Karpas-422 (cell line): ENCODE measurements around the gene DPCD. TPM values are rescaled to one million over a fixed set of nuclear protein-coding genes. Genes with fewer than 3 reads are reported as not detected.

Experiments
- DNase-seq: peaks from one replicate; pipeline ENCODE4 v3.0.0-alpha.2; 2015
- H2AFZ ChIP-seq: fragments of 200-600 bp; sonication (generic); 2 replicates; pipeline ENCODE4 v1.6.1; 2014; ENCODE audit warnings: antibody characterized with exemption, low read length, mixed read lengths
- H3K27ac ChIP-seq: fragments of 200-600 bp; sonication (generic); 2 replicates; pipeline ENCODE4 v1.5.1; 2014; ENCODE audit warnings: mild to moderate bottlenecking, low read length, moderate library complexity
- H3K27me3 ChIP-seq: fragments of 200-600 bp; sonication (generic); 2 replicates; pipeline ENCODE4 v1.6.1; 2014; ENCODE audit warnings: low read length, mixed read lengths
- H3K36me3 ChIP-seq: fragments of 200-600 bp; sonication (generic); 2 replicates; pipeline ENCODE4 v1.6.1; 2014; ENCODE audit warnings: low read length, mixed read lengths; ENCODE audit not compliant: insufficient read depth
- H3K4me1 ChIP-seq: fragments of 200-600 bp; sonication (generic); 2 replicates; pipeline ENCODE4 v1.6.1; 2014; ENCODE audit warnings: mild to moderate bottlenecking, low read length, mixed read lengths
- H3K4me2 ChIP-seq: fragments of 200-600 bp; sonication (generic); 2 replicates; pipeline ENCODE4 v1.6.1; 2014; ENCODE audit warnings: low read length, low read depth, mild to moderate bottlenecking; ENCODE audit not compliant: poor library complexity, severe bottlenecking
- H3K4me3 ChIP-seq: fragments of 200-600 bp; sonication (generic); 2 replicates; pipeline ENCODE4 v1.5.1; 2014; ENCODE audit warnings: mild to moderate bottlenecking, antibody characterized with exemption, low read length, mixed read lengths
- H3K79me2 ChIP-seq: fragments of 200-600 bp; sonication (generic); 2 replicates; pipeline ENCODE4 v1.6.1; 2014; ENCODE audit warnings: mild to moderate bottlenecking, low read length, mixed read lengths
- H3K9ac ChIP-seq: fragments of 200-600 bp; sonication (generic); 2 replicates; pipeline ENCODE4 v1.6.0; 2014; ENCODE audit warnings: low read length
- H3K9me2 ChIP-seq: fragments of 200-600 bp; sonication (generic), shearing (Covaris generic); replicated peaks from 2 replicates; pipeline ENCODE4 v1.6.0; 2014; ENCODE audit warnings: mild to moderate bottlenecking, low read length, moderate library complexity; ENCODE audit not compliant: insufficient read depth
- H3K9me3 ChIP-seq: fragments of 300-700, 200-600 bp; sonication (generic); 2 replicates; pipeline ENCODE4 v1.6.1; 2014; ENCODE audit warnings: low read length, mixed read lengths
- H4K20me1 ChIP-seq: fragments of 200-600 bp; sonication (generic); 2 replicates; pipeline ENCODE4 v1.6.1; 2014; ENCODE audit warnings: mild to moderate bottlenecking, antibody characterized with exemption, low read length, low read depth; ENCODE audit not compliant: insufficient read depth
- total RNA-seq: library from RNA; depleted of rRNA; stranded (reverse); fragments of >200 nt; shearing (Covaris generic); gene quantifications from 2 replicates; pipeline ENCODE4 v1.2.3, GENCODE V29; 2014; ENCODE audit warnings: low replicate concordance

The DPCD gene
- total RNA-seq, 1 experiment from 2014 or later, result 15.7 TPM

DNA sequence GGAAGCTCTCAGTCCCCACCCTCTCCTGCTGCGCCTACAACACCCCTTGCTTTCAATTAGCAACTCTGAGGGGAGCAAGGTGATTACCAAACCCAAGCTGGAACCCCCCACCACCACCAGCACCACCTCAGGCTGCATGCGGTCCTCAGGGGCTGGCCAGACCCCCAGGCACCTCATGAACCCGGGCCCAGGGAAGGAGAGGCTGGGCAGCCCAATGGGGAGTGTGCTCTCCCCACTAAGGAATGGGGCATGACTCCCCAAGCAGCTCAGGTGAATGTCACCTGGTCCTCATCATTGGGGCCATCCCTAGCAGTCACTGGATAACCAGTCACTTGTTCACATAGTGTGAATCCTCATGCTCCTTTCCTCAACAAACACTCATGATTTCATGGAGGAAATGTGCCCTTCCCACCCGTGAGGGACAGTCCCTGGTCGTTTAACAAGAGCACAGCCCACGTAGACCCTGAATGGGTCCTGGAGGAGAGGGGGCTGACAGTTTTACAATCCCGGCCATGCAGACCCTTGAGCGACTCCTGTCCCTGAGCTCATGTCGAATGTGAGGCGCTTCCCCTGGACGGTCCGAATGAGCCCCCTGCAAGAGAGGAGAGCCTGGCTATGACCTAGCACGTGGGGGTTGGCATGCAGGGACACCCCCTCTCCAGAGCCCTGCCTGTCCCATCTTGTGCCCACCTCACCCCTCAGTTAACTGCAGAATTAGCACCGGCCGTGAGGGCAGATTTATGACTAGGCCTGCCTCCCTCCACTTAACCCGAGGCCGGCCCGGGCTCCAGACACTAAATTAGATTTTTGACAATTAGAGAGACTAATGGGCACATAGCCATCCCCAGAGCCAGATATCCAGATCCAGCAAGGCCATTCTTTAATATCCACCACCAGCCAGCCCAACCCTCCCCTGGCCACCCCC lies 29.2 kb upstream of the DPCD start:
- H3K9me3 ChIP-seq, result no peaks in the 10 kb centered on the region
- H2AFZ ChIP-seq, result no peak overlapping the region
- no peaks in the 10 kb centered on the region for H3K27me3 ChIP-seq
- no peak overlapping the region for H3K9ac ChIP-seq
- H3K4me2 ChIP-seq, result no peak overlapping the region
- H3K36me3 ChIP-seq, result no peaks in the 10 kb centered on the region
- no peak overlapping the region for H3K27ac ChIP-seq
- H3K9me2 ChIP-seq, result no peaks in the 10 kb centered on the region
- H4K20me1 ChIP-seq, result no peaks in the 10 kb centered on the region
- peaks cover 3% of the 10 kb centered on the region; the same call in 1 of the 2 replicates for H3K4me1 ChIP-seq
- H3K4me3 ChIP-seq, result no peak overlapping the region
- DNase-seq, result no peak
- no peaks in the 10 kb centered on the region for H3K79me2 ChIP-seq

DNA sequence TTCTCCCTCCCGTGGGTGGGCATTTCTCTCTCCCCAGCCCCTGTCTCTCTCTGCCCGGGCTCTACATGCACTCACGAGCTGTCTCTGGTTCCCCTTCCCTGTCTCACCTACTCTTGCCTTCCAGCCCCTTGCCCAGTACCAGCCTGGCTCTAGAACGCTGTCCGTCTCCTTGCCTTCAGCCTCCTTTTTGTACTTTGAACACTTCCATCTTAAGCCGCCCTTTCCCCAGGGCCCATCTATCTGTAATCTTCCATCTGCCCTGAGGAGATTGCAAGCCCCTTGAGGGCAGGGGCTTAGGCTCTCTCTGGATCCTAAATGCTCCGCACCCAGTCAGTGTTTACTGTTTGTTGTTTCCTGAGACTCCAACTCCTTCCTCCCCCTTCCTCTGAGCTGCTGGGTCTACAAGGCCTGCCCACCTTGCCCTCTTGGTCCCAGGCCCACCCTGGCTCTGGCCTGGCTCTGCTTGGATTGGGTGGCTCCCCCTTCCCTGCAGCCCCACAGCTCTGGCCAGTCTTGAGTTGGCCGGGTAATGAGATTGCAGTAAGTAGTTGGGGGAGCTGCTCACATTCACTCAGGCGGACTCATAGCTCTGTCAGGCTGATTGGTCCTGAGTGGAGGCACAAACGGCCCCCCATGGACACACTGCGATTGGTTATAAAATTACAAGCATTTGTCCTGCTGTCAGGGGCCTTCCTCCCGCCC lies 28.4 kb upstream of the DPCD start:
- peaks cover 3% of the 10 kb centered on the region; the same call in 1 of the 2 replicates for H3K4me1 ChIP-seq

GRCh38 chr10:101560298-101561067 lies 27.6 kb upstream of the DPCD start:
- Histone ChIP-seq H3K4me3 (no peak overlapping the region), H3K36me3 (no peaks in the 10 kb centered on the region), H3K9ac (no peak overlapping the region), H4K20me1 (no peaks in the 10 kb centered on the region), H2AFZ (no peak overlapping the region), H3K4me1 (peaks cover 3% of the 10 kb centered on the region; the same call in 1 of the 2 replicates), H3K9me2 (no peaks in the 10 kb centered on the region), H3K27ac (no peak overlapping the region), H3K9me3 (no peaks in the 10 kb centered on the region), H3K27me3 (no peaks in the 10 kb centered on the region), H3K79me2 (no peaks in the 10 kb centered on the region), H3K4me2 (no peak overlapping the region)
- no peak for DNase-seq

More for the DNA sequence above, 28.4 kb upstream of the DPCD start:
- Histone ChIP-seq H3K9ac (no peak overlapping the region), H3K27me3 (no peaks in the 10 kb centered on the region), H3K27ac (no peak overlapping the region), H2AFZ (no peak overlapping the region), H3K36me3 (no peaks in the 10 kb centered on the region), H3K4me2 (no peak overlapping the region), H3K4me3 (no peak overlapping the region), H3K79me2 (no peaks in the 10 kb centered on the region), H3K9me3 (no peaks in the 10 kb centered on the region), H4K20me1 (no peaks in the 10 kb centered on the region), H3K9me2 (no peaks in the 10 kb centered on the region)
- DNase-seq, result no peak

DNA sequence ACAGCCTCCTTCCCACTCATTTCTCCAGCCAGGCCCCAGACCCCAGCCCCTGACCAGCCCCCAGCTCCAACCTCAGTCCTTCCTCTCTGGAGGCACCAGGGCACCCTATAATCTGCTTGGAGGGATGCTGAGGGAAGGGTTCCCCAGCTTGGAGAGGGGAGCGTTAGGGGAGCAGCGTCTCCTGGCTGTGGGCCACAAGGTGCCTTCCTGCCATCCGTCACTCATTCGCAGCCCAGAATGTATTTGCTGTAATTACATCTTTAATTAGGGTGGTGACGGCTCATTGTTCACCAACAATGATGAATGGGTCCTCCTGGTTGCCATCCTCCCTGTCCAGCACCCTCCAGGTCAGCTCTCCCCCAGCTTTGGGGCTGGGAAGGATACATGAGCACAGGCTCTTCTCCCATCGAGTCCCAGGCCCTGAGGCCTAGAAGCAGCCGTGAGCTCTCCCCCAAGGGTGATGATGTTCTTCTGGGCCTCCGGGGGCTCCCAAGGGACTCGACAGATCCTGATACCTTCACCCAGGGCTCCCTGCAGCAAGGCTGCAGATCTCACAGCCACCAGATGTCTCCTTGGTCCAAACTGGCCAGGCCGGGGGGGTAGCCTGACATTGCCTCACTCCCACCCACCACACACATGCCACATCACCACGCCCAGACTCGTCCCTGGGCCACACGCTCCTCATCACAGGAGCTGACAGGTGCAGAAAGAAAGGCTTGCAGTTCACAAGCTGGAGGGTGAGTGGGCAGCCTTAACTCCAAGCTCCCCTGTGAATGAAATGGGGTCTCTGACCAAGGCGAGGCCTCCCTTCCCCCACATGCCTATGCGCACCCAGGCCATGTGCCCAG lies 26.8 kb upstream of the DPCD start:
- H3K9ac ChIP-seq, result no peak overlapping the region
- no peak overlapping the region for H3K27ac ChIP-seq
- H4K20me1 ChIP-seq, result no peaks in the 10 kb centered on the region
- no peaks in the 10 kb centered on the region for H3K79me2 ChIP-seq
- peaks cover 3% of the 10 kb centered on the region; the same call in 1 of the 2 replicates for H3K4me1 ChIP-seq
- H3K4me3 ChIP-seq, result no peak overlapping the region
- no peaks in the 10 kb centered on the region for H3K36me3 ChIP-seq
- H3K27me3 ChIP-seq, result no peaks in the 10 kb centered on the region
- no peak overlapping the region for H3K4me2 ChIP-seq
- H2AFZ ChIP-seq, result no peak overlapping the region
- no peak for DNase-seq
- no peaks in the 10 kb centered on the region for H3K9me2 ChIP-seq
- no peaks in the 10 kb centered on the region for H3K9me3 ChIP-seq

GRCh38 chr10:101562231-101562630 lies 25.9 kb upstream of the DPCD start:
- no peak for DNase-seq
- H3K4me3 ChIP-seq, result no peak overlapping the region

GRCh38 chr10:101563007-101563406 lies 25.1 kb upstream of the DPCD start:
- no peaks in the 10 kb centered on the region for H3K36me3 ChIP-seq
- H3K9ac ChIP-seq, result no peak overlapping the region
- no peak overlapping the region for H3K27ac ChIP-seq
- no peaks in the 10 kb centered on the region for H3K79me2 ChIP-seq
- no peaks in the 10 kb centered on the region for H3K9me3 ChIP-seq
- H3K9me2 ChIP-seq, result no peaks in the 10 kb centered on the region
- no peaks in the 10 kb centered on the region for H3K27me3 ChIP-seq
- H3K4me2 ChIP-seq, result no peak overlapping the region
- peaks cover 3% of the 10 kb centered on the region; the same call in 1 of the 2 replicates for H3K4me1 ChIP-seq
- no peak overlapping the region for H2AFZ ChIP-seq
- no peak overlapping the region for H3K4me3 ChIP-seq
- H4K20me1 ChIP-seq, result no peaks in the 10 kb centered on the region
- no peak for DNase-seq

More at GRCh38 chr10:101562231-101562630, 25.9 kb upstream of the DPCD start:
- Histone ChIP-seq H3K4me2 (no peak overlapping the region), H3K9me3 (no peaks in the 10 kb centered on the region), H2AFZ (no peak overlapping the region), H3K9ac (no peak overlapping the region), H3K79me2 (no peaks in the 10 kb centered on the region), H3K27ac (no peak overlapping the region), H3K27me3 (no peaks in the 10 kb centered on the region), H3K36me3 (no peaks in the 10 kb centered on the region), H3K9me2 (no peaks in the 10 kb centered on the region), H4K20me1 (no peaks in the 10 kb centered on the region), H3K4me1 (peaks cover 3% of the 10 kb centered on the region; the same call in 1 of the 2 replicates)

GRCh38 chr10:101563497-101564040 lies 24.6 kb upstream of the DPCD start:
- H3K9me3 ChIP-seq, result no peaks in the 10 kb centered on the region
- H4K20me1 ChIP-seq, result no peaks in the 10 kb centered on the region
- DNase-seq, result no peak
- H3K36me3 ChIP-seq, result no peaks in the 10 kb centered on the region
- H3K27me3 ChIP-seq, result no peaks in the 10 kb centered on the region
- no peak overlapping the region for H3K4me3 ChIP-seq
- no peaks in the 10 kb centered on the region for H3K79me2 ChIP-seq
- H3K4me2 ChIP-seq, result no peak overlapping the region
- peaks cover 3% of the 10 kb centered on the region; the same call in 1 of the 2 replicates for H3K4me1 ChIP-seq
- H2AFZ ChIP-seq, result no peak overlapping the region
- H3K9me2 ChIP-seq, result no peaks in the 10 kb centered on the region
- H3K27ac ChIP-seq, result no peak overlapping the region
- H3K9ac ChIP-seq, result no peak overlapping the region
